Stimulated activated naive CD8-positive, alpha-beta T cell treated with anti-CD3 and anti-CD28 coated beads, Interleukin-15, Interleukin-2, amounts not matched to agents 100 ng/mL and 50 ng/mL, for 24 hours (primary cell): ENCODE results near the gene CASK.
"Not testable (repeated sequence)": the region's sequence is repeated elsewhere in the genome, so short reads cannot be mapped to it uniquely, and the experiment has no call there.

Source experiments
- H3K27ac Mint-ChIP-seq: one replicate; pipeline ENCODE4 v1.8.0; 2021; ENCODE audit warnings: mild to moderate bottlenecking, mixed read lengths
- H3K27me3 Mint-ChIP-seq: one replicate; pipeline ENCODE4 v1.8.0; 2021; ENCODE audit warnings: mixed read lengths
- H3K36me3 Mint-ChIP-seq: one replicate; pipeline ENCODE4 v1.8.0; 2021; ENCODE audit warnings: low read depth, mixed read lengths
- H3K4me1 Mint-ChIP-seq: one replicate; pipeline ENCODE4 v1.8.0; 2021; ENCODE audit warnings: low read depth, mixed read lengths
- H3K4me3 Mint-ChIP-seq: one replicate; pipeline ENCODE4 v1.8.0; 2021; ENCODE audit warnings: mild to moderate bottlenecking, mixed read lengths
- H3K9me3 Mint-ChIP-seq: one replicate; pipeline ENCODE4 v1.8.0; 2021; ENCODE audit warnings: mixed read lengths

Gene CASK

GRCh38 chrX:41522671-41523070, 400.7 kb downstream of the CASK start:
- peak overlapping the region; percentile 10 for H3K27ac Mint-ChIP-seq
- H3K4me1 Mint-ChIP-seq = peaks cover 29% of the 10 kb centered on the region
- no peaks in the 10 kb centered on the region for H3K27me3 Mint-ChIP-seq
- no peak overlapping the region for H3K4me3 Mint-ChIP-seq
- no peaks in the 10 kb centered on the region for H3K9me3 Mint-ChIP-seq
- H3K36me3 Mint-ChIP-seq = peaks cover 9% of the 10 kb centered on the region

DNA sequence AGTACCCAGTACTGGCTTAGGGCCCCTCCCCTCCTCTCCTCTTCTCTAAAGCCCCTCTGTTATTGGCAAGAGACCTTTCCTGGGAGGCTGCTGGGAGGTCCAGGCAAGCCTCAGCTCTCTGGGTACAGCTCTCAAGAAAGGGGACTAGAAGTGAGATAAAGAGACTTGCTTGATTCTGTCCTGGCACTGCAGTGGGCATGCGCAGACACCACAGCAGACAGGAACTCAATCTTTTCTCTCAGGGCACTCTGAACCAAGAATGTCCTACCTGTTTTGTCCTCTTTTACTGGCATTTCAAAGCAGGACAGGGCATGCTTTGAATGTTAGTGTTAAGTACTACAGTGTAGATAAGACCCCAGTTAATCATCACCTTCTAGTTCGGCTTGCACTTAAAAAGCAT, 401.3 kb downstream of the CASK start:
- H3K4me1 Mint-ChIP-seq = peaks cover 25% of the 10 kb centered on the region
- peaks cover 9% of the 10 kb centered on the region for H3K36me3 Mint-ChIP-seq
- no peak overlapping the region for H3K27ac Mint-ChIP-seq
- H3K4me3 Mint-ChIP-seq = no peak overlapping the region
- H3K27me3 Mint-ChIP-seq = no peaks in the 10 kb centered on the region
- H3K9me3 Mint-ChIP-seq = no peaks in the 10 kb centered on the region

- Mint-ChIP-seq H3K27me3 (no peaks in the 10 kb centered on the region), H3K36me3 (peaks cover 9% of the 10 kb centered on the region), H3K27ac (no peak overlapping the region), H3K4me3 (no peak overlapping the region), H3K9me3 (no peaks in the 10 kb centered on the region), H3K4me1 (peaks cover 26% of the 10 kb centered on the region)
Observed at GRCh38 chrX:41519468-41519867, 403.9 kb downstream of the CASK start.

DNA sequence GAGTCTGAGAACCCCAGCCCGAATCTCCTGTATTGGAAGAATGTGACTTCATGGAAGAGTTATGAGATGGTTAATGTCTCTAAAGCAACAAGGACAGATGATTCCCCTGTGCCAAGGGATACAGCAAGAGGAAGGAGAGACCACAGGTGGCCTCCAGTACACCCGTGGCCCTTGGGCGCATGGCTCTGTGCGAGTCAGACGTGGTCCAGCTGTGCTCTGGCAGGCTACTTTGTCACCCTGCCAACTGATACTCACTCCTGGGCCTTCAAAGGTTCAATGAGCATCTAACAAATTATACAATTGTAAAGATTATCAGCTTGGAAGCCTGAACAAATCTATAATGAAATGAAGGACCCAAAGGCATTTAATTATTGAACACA, 404.5 kb downstream of the CASK start:
- Mint-ChIP-seq H3K4me1 (peaks cover 32% of the 10 kb centered on the region), H3K27ac (peak overlapping the region; percentile 72), H3K36me3 (peaks cover 9% of the 10 kb centered on the region), H3K4me3 (no peak overlapping the region), H3K27me3 (no peaks in the 10 kb centered on the region), H3K9me3 (no peaks in the 10 kb centered on the region)

DNA sequence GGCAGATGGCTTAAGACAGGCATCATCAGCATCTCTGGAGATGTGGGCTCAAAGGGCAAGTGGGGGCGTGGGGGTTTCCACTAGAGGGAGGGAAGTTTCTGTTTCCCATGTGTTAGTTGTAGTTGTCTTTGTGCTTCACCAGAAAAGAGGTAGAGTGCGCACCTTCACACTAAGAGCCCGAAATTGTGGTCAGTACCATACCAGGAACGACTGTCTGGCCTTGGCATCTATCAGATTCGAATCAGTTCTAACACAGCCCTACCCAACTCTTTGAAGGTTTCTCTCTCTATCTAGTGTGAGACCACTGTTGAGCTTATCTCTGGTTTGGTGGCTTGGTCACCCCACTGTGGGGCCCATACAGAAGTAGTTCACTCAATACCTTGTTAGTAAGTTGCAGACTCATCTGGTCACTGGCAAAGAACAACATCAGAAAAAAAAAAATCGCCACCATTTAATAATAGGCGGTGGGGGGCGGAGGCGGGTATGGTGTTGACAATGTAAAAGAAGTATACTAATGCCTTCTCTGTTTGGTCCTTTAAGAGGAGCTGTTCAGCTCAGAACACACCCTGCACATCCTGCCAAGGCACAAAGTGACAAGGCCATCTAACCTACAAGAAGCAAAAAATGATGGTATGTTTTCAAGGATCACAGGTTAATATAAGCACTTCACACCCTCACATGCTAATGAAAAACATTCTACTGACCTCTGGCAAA, 405.1 kb downstream of the CASK start:
- Mint-ChIP-seq H3K4me1 (peaks cover 35% of the 10 kb centered on the region), H3K4me3 (no peak overlapping the region), H3K27me3 (no peaks in the 10 kb centered on the region), H3K27ac (peak overlapping the region; percentile 72), H3K36me3 (peaks cover 9% of the 10 kb centered on the region), H3K9me3 (no peaks in the 10 kb centered on the region)

DNA sequence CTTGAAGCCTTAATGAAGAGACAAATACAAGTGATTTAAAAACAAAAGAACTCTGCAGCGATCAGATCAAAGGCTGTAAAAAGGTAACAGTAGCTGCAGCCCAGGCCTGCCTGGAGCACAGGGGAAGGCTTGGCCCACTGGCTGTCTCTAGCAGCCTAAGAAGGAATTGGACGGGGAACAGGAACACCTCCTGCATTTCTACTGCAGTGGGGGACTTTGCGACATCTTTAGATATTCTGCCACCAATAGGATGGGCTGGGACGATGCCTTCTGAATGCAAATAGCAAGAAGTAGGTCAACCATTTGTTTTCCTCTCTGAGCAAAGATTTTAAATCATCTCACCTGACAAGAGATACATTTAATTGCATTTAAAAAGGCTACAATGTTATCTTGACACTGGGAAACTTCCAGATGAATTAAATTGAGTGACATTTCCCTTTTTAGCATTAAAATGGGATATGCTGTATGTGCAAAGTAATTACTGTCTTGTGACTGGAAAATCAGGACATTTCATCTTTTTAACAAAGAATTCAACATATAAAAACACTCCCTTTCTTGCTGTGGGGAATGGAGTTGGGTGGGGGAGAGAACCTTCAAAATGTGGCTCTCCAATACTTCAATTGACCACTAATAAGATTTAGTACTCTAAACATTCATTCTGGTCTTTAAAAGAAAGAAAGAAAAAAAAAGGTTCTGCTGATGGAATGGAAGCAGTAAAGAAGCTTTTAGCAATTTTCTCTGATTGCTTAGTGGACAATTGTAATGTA, 406.2 kb downstream of the CASK start:
- Mint-ChIP-seq H3K9me3 (no peaks in the 10 kb centered on the region), H3K27ac (no peak overlapping the region), H3K36me3 (peaks cover 4% of the 10 kb centered on the region), H3K27me3 (no peaks in the 10 kb centered on the region), H3K4me1 (peaks cover 41% of the 10 kb centered on the region), H3K4me3 (no peak overlapping the region)

GRCh38 chrX:41516456-41516855, 406.9 kb downstream of the CASK start:
- H3K4me1 Mint-ChIP-seq = peaks cover 44% of the 10 kb centered on the region
- peaks cover 4% of the 10 kb centered on the region for H3K36me3 Mint-ChIP-seq
- H3K9me3 Mint-ChIP-seq = no peaks in the 10 kb centered on the region
- no peaks in the 10 kb centered on the region for H3K27me3 Mint-ChIP-seq
- H3K4me3 Mint-ChIP-seq = no peak overlapping the region
- H3K27ac Mint-ChIP-seq = no peak overlapping the region

- H3K36me3 Mint-ChIP-seq = peaks cover 3% of the 10 kb centered on the region
- no peak overlapping the region for H3K27ac Mint-ChIP-seq
- H3K27me3 Mint-ChIP-seq = no peaks in the 10 kb centered on the region
- no peaks in the 10 kb centered on the region for H3K9me3 Mint-ChIP-seq
- H3K4me1 Mint-ChIP-seq = peaks cover 44% of the 10 kb centered on the region
- H3K4me3 Mint-ChIP-seq = no peak overlapping the region
Observed at GRCh38 chrX:41515376-41515775, 408.0 kb downstream of the CASK start.

- peaks cover 44% of the 10 kb centered on the region for H3K4me1 Mint-ChIP-seq
- no peak overlapping the region for H3K27ac Mint-ChIP-seq
- H3K27me3 Mint-ChIP-seq = no peaks in the 10 kb centered on the region
- no peaks in the 10 kb centered on the region for H3K36me3 Mint-ChIP-seq
- H3K9me3 Mint-ChIP-seq = no peaks in the 10 kb centered on the region
- H3K4me3 Mint-ChIP-seq = no peak overlapping the region
Observed at GRCh38 chrX:41514179-41514578, 409.2 kb downstream of the CASK start.

DNA sequence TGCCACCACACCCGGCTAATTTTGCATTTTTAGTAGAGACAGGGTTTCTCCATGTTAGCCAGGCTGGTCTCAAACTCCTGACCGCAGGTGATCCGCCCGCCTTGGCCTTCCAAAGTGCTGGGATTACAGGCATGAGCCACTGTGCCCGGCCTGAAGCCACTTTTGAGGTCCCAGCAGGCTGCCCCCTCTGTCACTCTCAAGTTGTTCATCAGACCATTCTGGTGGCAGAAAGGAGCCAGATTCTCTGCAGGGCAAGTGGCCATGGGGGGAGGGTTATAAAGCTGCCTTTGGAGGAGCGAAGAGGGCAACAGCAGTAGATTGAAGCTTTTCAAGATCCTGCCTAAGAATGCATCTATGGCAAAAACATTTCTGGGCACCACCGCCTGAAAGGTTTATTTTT, 410.5 kb downstream of the CASK start:
- H3K4me1 Mint-ChIP-seq = peaks cover 33% of the 10 kb centered on the region
- H3K27me3 Mint-ChIP-seq, H3K9me3 Mint-ChIP-seq, H3K4me3 Mint-ChIP-seq, H3K36me3 Mint-ChIP-seq, H3K27ac Mint-ChIP-seq: not testable (repeated sequence)

DNA sequence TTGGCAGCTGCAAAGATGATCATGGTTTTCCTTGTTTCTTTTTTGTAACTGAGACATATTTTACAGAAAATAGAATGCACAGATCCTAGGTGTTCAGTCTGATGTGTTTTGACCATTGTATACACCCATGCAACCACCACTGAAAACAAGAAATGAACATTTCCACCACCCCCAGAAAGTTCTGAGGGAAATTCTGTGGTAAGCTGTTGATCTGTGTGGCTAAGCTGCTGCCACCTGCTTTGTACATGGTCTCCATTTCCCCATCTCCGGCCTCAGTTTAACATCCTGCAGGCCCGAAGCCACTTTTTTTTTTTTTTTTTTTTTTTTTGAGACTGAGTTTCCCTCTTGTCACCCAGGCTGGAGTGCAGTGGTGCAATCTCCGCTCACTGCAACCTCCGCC, 411.0 kb downstream of the CASK start:
- H3K4me1 Mint-ChIP-seq = peaks cover 30% of the 10 kb centered on the region
- H3K36me3 Mint-ChIP-seq = no peaks in the 10 kb centered on the region
- no peak overlapping the region for H3K27ac Mint-ChIP-seq
- H3K9me3 Mint-ChIP-seq = no peaks in the 10 kb centered on the region
- no peak overlapping the region for H3K4me3 Mint-ChIP-seq
- H3K27me3 Mint-ChIP-seq = no peaks in the 10 kb centered on the region

GRCh38 chrX:41507919-41508318, 415.4 kb downstream of the CASK start:
- Mint-ChIP-seq H3K9me3 (no peaks in the 10 kb centered on the region), H3K4me1 (peaks cover 8% of the 10 kb centered on the region), H3K27me3 (no peaks in the 10 kb centered on the region), H3K36me3 (no peaks in the 10 kb centered on the region), H3K27ac (no peak overlapping the region), H3K4me3 (no peak overlapping the region)

GRCh38 chrX:41502004-41502403, 421.4 kb downstream of the CASK start:
- Mint-ChIP-seq H3K4me3 (no peak overlapping the region), H3K36me3 (no peaks in the 10 kb centered on the region), H3K27me3 (no peaks in the 10 kb centered on the region), H3K27ac (no peak overlapping the region), H3K4me1 (no peaks in the 10 kb centered on the region), H3K9me3 (peaks cover 3% of the 10 kb centered on the region)

- H3K4me1 Mint-ChIP-seq = no peaks in the 10 kb centered on the region
- H3K9me3 Mint-ChIP-seq = peaks cover 3% of the 10 kb centered on the region
- H3K4me3 Mint-ChIP-seq = no peak overlapping the region
- H3K36me3 Mint-ChIP-seq = no peaks in the 10 kb centered on the region
- H3K27me3 Mint-ChIP-seq = no peaks in the 10 kb centered on the region
- no peak overlapping the region for H3K27ac Mint-ChIP-seq
Observed at GRCh38 chrX:41499984-41500383, 423.4 kb downstream of the CASK start.

- H3K36me3 Mint-ChIP-seq = no peaks in the 10 kb centered on the region
- H3K9me3 Mint-ChIP-seq = peaks cover 3% of the 10 kb centered on the region
- H3K27ac Mint-ChIP-seq = no peak overlapping the region
- H3K4me1 Mint-ChIP-seq = no peaks in the 10 kb centered on the region
- H3K27me3 Mint-ChIP-seq = no peaks in the 10 kb centered on the region
- no peak overlapping the region for H3K4me3 Mint-ChIP-seq
Observed at GRCh38 chrX:41499195-41499594, 424.2 kb downstream of the CASK start.
